Measurements from ENCODE around the gene NDUFS6. TPM values are rescaled to one million over a fixed set of nuclear protein-coding genes. Genes with fewer than 3 reads are reported as not detected.

The NDUFS6 gene
- total and polyA plus RNA-seq, 2 experiments from 2014 or later = 141 to 371 TPM

DNA sequence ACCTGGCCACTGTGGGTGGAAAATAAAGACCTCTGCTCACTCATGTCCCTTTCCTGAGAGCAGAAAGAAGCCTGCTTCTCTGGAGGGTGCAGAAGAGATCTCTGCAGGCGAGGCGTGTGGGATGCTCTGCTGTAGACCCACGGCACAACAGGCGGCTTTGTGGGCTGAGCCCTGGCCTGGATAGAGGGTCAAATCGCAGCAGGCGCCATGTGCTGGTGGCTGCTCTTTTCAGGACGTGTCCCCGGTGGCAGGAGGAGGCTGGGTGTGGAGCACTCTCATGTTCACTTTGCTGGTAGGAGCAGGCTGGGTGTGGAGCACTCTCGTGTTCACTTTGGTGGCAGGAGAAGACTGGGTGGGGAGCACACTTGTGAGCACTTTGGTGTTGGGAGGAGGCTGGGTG, 46.4 kb downstream of the NDUFS6 start:
- Histone ChIP-seq H3K27ac (no peak overlapping the region), H3K4me1 (ENCODE audit: low read depth) (peaks cover 26% of the 10 kb centered on the region), H3K36me3 (no peaks in the 10 kb centered on the region), H3K9me3 (ENCODE audit: low read depth) (no peaks in the 10 kb centered on the region), H3K27me3 (no peaks in the 10 kb centered on the region), H3K4me3 (no peak overlapping the region)
- no peak for DNase-seq (ENCODE audit: low read depth in 1 of 2, low spot score in 1 of 2)
- TF ChIP-seq, protein P1, sequence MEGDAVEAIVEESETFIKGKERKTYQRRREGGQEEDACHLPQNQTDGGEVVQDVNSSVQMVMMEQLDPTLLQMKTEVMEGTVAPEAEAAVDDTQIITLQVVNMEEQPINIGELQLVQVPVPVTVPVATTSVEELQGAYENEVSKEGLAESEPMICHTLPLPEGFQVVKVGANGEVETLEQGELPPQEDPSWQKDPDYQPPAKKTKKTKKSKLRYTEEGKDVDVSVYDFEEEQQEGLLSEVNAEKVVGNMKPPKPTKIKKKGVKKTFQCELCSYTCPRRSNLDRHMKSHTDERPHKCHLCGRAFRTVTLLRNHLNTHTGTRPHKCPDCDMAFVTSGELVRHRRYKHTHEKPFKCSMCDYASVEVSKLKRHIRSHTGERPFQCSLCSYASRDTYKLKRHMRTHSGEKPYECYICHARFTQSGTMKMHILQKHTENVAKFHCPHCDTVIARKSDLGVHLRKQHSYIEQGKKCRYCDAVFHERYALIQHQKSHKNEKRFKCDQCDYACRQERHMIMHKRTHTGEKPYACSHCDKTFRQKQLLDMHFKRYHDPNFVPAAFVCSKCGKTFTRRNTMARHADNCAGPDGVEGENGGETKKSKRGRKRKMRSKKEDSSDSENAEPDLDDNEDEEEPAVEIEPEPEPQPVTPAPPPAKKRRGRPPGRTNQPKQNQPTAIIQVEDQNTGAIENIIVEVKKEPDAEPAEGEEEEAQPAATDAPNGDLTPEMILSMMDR (IDR thresholded peaks at IDR 0.05; ENCODE audit: low read depth, low read length) = no peak

DNA sequence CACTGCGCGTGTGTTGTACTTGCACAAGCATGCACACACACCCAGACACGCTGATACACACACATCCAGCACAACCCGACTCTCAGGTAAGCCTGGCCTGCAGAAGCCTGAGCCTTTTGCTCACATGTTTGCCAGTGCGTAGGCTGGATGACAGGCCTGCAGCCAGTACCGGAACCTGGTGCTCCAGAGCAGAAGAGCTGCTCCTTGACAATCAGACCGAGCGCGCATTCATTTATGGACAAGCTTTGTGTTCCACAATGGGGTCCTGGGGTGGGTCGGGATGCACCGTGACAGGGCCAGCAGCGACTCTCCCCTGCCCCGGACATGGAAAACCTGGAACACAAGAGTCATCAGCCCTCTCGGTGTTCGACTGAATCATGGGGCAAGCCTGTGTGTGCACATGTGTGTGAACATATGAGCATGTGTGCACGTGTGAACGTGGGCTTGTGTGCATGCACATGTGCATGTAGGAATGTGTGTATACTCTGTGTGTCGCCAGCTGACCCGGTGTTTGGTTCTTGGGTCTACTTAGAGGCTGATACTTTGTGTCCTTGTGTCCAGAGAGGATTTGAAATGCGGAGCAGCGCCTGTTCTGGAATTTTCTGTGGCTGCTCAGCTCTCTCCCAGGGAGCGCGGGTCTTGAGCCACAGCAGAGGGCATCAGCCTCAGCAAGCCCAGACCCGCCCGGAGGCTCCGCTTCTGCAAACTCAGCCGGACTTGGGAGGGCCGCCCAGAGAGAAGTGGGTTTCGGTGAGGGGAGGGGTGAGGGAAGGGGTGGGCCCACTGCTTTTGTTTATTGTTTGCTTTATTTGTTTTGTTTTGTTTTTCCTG, 49.3 kb downstream of the NDUFS6 start:
- Histone ChIP-seq H3K27me3 (no peaks in the 10 kb centered on the region), H3K9me3 (ENCODE audit: low read depth) (no peaks in the 10 kb centered on the region), H3K4me1 (ENCODE audit: low read depth) (peaks cover 27% of the 10 kb centered on the region), H3K27ac (no peak overlapping the region), H3K36me3 (no peaks in the 10 kb centered on the region), H3K4me3 (no peak overlapping the region)
- TF ChIP-seq, protein P1 (IDR thresholded peaks at IDR 0.05; ENCODE audit: low read depth, low read length) = no peak
- no peak for DNase-seq (ENCODE audit: low read depth in 1 of 2, low spot score in 1 of 2)

DNA sequence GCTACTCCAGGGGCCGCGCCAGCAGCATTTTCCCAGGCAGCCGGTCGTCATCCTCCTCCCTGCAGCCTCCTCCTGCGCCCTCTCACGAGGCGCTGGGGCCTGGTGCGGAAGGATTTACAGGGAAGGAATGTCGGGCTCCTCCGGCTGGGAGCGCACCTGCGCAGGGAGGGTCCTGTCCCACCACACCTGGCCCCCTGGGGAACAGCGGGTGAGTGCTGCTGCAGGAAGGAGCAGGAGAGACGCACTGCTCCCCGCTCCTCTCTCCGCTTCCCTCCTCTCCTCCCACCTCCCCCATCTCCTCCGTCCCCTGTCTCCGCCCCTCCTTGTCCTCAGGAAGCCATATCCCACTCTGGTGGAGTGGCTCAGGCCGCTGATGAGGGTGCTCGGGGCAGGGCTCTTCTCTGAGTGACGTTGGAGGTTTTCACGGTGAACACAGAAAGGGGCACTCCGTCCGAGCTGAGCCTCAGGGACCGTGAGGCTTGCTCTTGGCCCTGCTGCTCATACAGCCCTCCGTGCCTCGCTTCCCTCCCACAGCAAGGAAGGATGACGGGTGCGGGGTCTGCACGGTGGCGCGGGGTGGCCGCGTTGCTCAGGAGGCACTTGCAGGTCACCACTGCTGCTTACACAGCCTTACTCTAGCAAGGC, 50.2 kb downstream of the NDUFS6 start:
- H3K4me3 ChIP-seq = no peak overlapping the region
- no peaks in the 10 kb centered on the region for H3K9me3 ChIP-seq (ENCODE audit: low read depth)
- peak overlapping the region; percentile 68 for H3K27ac ChIP-seq
- TF ChIP-seq, protein P1 (IDR thresholded peaks at IDR 0.05; ENCODE audit: low read depth, low read length) = no peak
- DNase-seq (ENCODE audit: low read depth in 1 of 2, low spot score in 1 of 2) = no peak
- no peaks in the 10 kb centered on the region for H3K36me3 ChIP-seq
- peaks cover 27% of the 10 kb centered on the region for H3K4me1 ChIP-seq (ENCODE audit: low read depth)
- H3K27me3 ChIP-seq = no peaks in the 10 kb centered on the region

DNA sequence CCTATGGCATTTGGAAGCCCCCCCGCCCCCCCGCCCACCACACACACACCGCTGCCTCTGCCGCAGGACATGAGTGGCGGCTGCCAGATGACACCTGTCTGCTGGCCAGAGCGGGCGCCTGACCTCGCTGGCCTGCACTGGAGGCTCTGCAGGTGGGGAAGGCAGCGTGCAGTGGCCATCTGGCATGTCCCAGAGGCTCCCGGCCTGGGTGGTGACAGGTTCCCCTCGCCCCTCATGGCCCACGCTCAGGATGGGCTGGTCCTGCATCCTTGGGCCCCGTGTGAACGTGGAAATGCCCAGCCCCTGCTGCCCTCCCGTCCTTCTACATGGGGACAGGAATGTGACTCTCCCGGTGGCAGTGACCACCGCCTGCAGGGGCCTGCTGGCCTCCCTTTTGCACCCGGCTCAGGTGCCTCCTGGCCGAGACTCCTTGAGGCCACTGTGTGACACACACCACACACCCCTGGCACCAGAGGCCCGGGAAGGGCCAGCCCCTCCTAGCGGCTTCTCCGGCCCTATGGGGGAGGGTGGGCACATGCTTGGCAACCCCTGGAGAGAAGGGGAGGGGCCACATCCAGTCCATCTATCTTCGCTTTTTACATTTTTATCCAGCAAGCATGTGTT, 51.2 kb downstream of the NDUFS6 start:
- peak in 1 of 2 donors; percentile 70 for DNase-seq (ENCODE audit: low read depth in 1 of 2, low spot score in 1 of 2)
- TF ChIP-seq, protein P1 (IDR thresholded peaks at IDR 0.05; ENCODE audit: low read depth, low read length) = no peak
- H3K36me3 ChIP-seq = no peaks in the 10 kb centered on the region
- peak overlapping the region; percentile 68 for H3K27ac ChIP-seq
- H3K4me1 ChIP-seq (ENCODE audit: low read depth) = peaks cover 27% of the 10 kb centered on the region
- no peaks in the 10 kb centered on the region for H3K27me3 ChIP-seq
- no peak overlapping the region for H3K4me3 ChIP-seq
- H3K9me3 ChIP-seq (ENCODE audit: low read depth) = no peaks in the 10 kb centered on the region

DNA sequence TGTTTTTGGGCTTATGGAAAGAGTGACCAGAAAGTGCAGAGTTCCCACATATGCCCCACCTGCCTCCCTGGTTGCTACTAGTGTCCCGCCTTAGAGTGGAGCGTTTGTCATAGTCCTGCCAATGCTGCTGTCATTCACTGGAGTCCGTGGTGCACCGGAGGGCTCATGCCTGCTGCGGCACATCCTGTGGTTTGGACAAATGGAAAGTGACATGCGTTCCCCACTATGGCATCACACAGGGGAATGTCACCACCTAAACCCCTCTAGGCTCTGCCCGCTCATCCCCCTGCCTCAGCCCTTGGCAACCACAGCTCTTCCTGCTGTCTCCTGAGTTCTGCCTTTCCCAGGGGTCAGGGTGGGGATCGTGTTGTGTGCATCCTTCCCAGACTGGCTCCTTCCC, 52.3 kb downstream of the NDUFS6 start:
- Histone ChIP-seq H3K27me3 (no peaks in the 10 kb centered on the region), H3K9me3 (ENCODE audit: low read depth) (no peaks in the 10 kb centered on the region)
- TF ChIP-seq, protein P1 (IDR thresholded peaks at IDR 0.05; ENCODE audit: low read depth, low read length) = no peak

More for the DNA sequence above, 52.3 kb downstream of the NDUFS6 start:
- H3K27ac ChIP-seq = peak overlapping the region; percentile 25
- no peaks in the 10 kb centered on the region for H3K36me3 ChIP-seq
- no peak overlapping the region for H3K4me3 ChIP-seq
- DNase-seq (ENCODE audit: low read depth in 1 of 2, low spot score in 1 of 2) = no peak
- H3K4me1 ChIP-seq (ENCODE audit: low read depth) = peaks cover 27% of the 10 kb centered on the region

Data from cardiac muscle cell (in vitro differentiated cells and primary cell).